Gastroesophageal sphincter (tissue), 3 donors: ENCODE data around the gene SCN1A.

Source experiments
- EP300 ChIP-seq: sonication (generic); formaldehyde crosslinking; IDR thresholded peaks from one replicate; pipeline ENCODE4 v1.6.1; 2017; ENCODE audit warnings: antibody characterized with exemption, mild to moderate bottlenecking
- POLR2A ChIP-seq, 2 donors: fragments of 450-650 bp; IDR thresholded peaks; one replicate each; pipeline ENCODE4 v1.6.1; 2017; ENCODE audit warnings: antibody characterized with exemption in 2 of 2, mild to moderate bottlenecking in 2 of 2, moderate library complexity in 1 of 2
- POLR2AphosphoS5 ChIP-seq: sonication (generic); formaldehyde crosslinking; IDR thresholded peaks from one replicate; pipeline ENCODE4 v1.6.1; 2017; ENCODE audit warnings: antibody characterized with exemption
- TF ChIP-seq, protein P1 (sequence below), 4 experiments: fragments of 200-600 bp in 2 of 4; fragments of 450-650 bp in 2 of 4; sonication (generic) in 1 of 4; IDR thresholded peaks; one replicate each; pipeline ENCODE4 v1.5.1; 2017 to 2019; ENCODE audit warnings: antibody characterized with exemption in 4 of 4, mild to moderate bottlenecking in 2 of 4, moderate library complexity in 2 of 4

- TF ChIP-seq, protein P1, sequence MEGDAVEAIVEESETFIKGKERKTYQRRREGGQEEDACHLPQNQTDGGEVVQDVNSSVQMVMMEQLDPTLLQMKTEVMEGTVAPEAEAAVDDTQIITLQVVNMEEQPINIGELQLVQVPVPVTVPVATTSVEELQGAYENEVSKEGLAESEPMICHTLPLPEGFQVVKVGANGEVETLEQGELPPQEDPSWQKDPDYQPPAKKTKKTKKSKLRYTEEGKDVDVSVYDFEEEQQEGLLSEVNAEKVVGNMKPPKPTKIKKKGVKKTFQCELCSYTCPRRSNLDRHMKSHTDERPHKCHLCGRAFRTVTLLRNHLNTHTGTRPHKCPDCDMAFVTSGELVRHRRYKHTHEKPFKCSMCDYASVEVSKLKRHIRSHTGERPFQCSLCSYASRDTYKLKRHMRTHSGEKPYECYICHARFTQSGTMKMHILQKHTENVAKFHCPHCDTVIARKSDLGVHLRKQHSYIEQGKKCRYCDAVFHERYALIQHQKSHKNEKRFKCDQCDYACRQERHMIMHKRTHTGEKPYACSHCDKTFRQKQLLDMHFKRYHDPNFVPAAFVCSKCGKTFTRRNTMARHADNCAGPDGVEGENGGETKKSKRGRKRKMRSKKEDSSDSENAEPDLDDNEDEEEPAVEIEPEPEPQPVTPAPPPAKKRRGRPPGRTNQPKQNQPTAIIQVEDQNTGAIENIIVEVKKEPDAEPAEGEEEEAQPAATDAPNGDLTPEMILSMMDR (IDR thresholded peaks at IDR 0.05): no peak
- TF ChIP-seq POLR2A (IDR thresholded peaks at IDR 0.05): no peak
- TF ChIP-seq POLR2AphosphoS5: no peak
- no peak for TF ChIP-seq EP300
Observed at GRCh38 chr2:165950438-165950837, 177.4 kb downstream of the SCN1A start.
